ENCODE data around the gene MSMB. TPM values are rescaled to one million over a fixed set of nuclear protein-coding genes. Genes with fewer than 3 reads are reported as not detected.

MSMB gene
- total and polyA plus RNA-seq, 2 of the 8 experiments (the other 6 are each of a cell fraction or from before 2014, with no cell fraction given) = not detected

- no peak overlapping the region for H3K4ac ChIP-seq (replicated peaks; ENCODE audit: insufficient read length, low read depth, low read length)
- H4K5ac ChIP-seq (ENCODE audit: insufficient read length, low read depth, low read length) = no peak overlapping the region
- H4K8ac ChIP-seq (ENCODE audit: extremely low read depth, insufficient read depth, low read length) = no peak overlapping the region
- H3K14ac ChIP-seq (ENCODE audit: insufficient read length) = peak overlapping the region; percentile 42
- no peaks in the 10 kb centered on the region for H3K9me3 ChIP-seq (ENCODE audit: insufficient read depth in 2 of 2, low read depth in 1 of 2, low read length in 1 of 2)
- H3K23ac ChIP-seq (ENCODE audit: insufficient read length) = no peak overlapping the region
- no peak overlapping the region for H3K4me3 ChIP-seq (ENCODE audit: extremely low read depth in 1 of 4, insufficient read depth in 2 of 4, low read depth in 3 of 4, low read length in 4 of 4)
- POLR2A ChIA-PET (ENCODE audit: partially characterized antibody) = no interaction called here
- H3K27ac ChIP-seq (ENCODE audit: low read depth, low read length) = no peak overlapping the region
- DNase-seq (ENCODE audit: low read depth in 1 of 2, low spot score in 2 of 2) (no peak), FAIRE-seq (no peak)
- no peak overlapping the region for H2BK120ac ChIP-seq (replicated peaks; ENCODE audit: low read depth, low read length)
- no peak overlapping the region for H2BK12ac ChIP-seq (ENCODE audit: low read depth, low read length)
- H3K56ac ChIP-seq (replicated peaks; ENCODE audit: insufficient read length, low read depth, low read length) = no peak overlapping the region
- H2BK15ac ChIP-seq (ENCODE audit: low read length) = no peak overlapping the region
- 88% methylated on average over 9 of the region's 9 CpGs; no CpG with 5 or more reads in 1 of the 2 experiments for WGBS, 2 experiments (ENCODE audit: extremely low coverage in 1 of 2, insufficient coverage in 1 of 2, insufficient read length in 1 of 2, insufficient replicate concordance in 2 of 2, low coverage in 1 of 2, low lambda C conversion rate in 2 of 2, missing lambda C conversion rate in 1 of 2)
- H3K79me2 ChIP-seq (ENCODE audit: control insufficient read depth in 1 of 2, insufficient read depth in 2 of 2, low read length in 2 of 2) = no peaks in the 10 kb centered on the region
- CTCF ChIA-PET (ENCODE audit: partially characterized antibody) = no interaction called here
- no peak overlapping the region for H4K91ac ChIP-seq (replicated peaks; ENCODE audit: insufficient read length, low read length)
- H3K4me2 ChIP-seq (ENCODE audit: insufficient read depth in 1 of 2, low read depth in 2 of 2, low read length in 2 of 2) = no peak overlapping the region
- H2BK5ac ChIP-seq (ENCODE audit: low read depth, low read length) = peak overlapping the region; percentile 16; the same call in 1 of the 2 replicates
- no peaks in the 10 kb centered on the region for H3K79me1 ChIP-seq (ENCODE audit: low read depth, low read length)
- no peak overlapping the region for H3K9ac ChIP-seq (replicated peaks in 1 of 4; ENCODE audit: extremely low read depth in 1 of 4, low read depth in 3 of 4, low read length in 3 of 4)
- H4K20me1 ChIP-seq (replicated peaks in 1 of 2; ENCODE audit: control insufficient read depth in 1 of 2, insufficient read depth in 2 of 2, low read length in 2 of 2) = peaks cover 0 to 2% of the 10 kb centered on the region in 2 experiments
- no peak overlapping the region for H3K18ac ChIP-seq (ENCODE audit: extremely low read depth, low read length)
- H2BK20ac ChIP-seq (ENCODE audit: low read length) = no peak overlapping the region
- no peak overlapping the region for H2AFZ ChIP-seq (ENCODE audit: low read length)
- H3K4me1 ChIP-seq (replicated peaks in 1 of 4; ENCODE audit: control insufficient read depth in 3 of 4, insufficient read depth in 4 of 4, low read length in 3 of 4) = peaks cover 0 to 5% (median 2%) of the 10 kb centered on the region in 4 experiments; a peak in 3 of 7 replicates
- no peaks in the 10 kb centered on the region for H3K27me3 ChIP-seq (replicated peaks in 1 of 4; ENCODE audit: control insufficient read depth in 3 of 4, extremely low read depth in 1 of 4, insufficient read depth in 3 of 4, low read length in 3 of 4)
- peaks cover 9% of the 10 kb centered on the region; the same call in 1 of the 2 replicates for H3K23me2 ChIP-seq (ENCODE audit: low read depth, low read length)
- no peak overlapping the region for H2AK5ac ChIP-seq (ENCODE audit: low read depth, low read length)
- H3K36me3 ChIP-seq (ENCODE audit: control insufficient read depth in 2 of 4, insufficient read depth in 4 of 4, low read length in 3 of 4) = no peaks in the 10 kb centered on the region
- no peak for TF ChIP-seq ASH2L (IDR thresholded peaks at IDR 0.05; ENCODE audit: low read length)
- no peak for TF ChIP-seq SAP30 (IDR thresholded peaks at IDR 0.05; ENCODE audit: insufficient read depth, insufficient replicate concordance, low read length)
- TF ChIP-seq YY1 (IDR thresholded peaks at IDR 0.05; ENCODE audit: low read depth, low read length) = no peak
- no peak for TF ChIP-seq MAX (IDR thresholded peaks at IDR 0.05)
- no peak for TF ChIP-seq BACH1 (IDR thresholded peaks at IDR 0.05; ENCODE audit: low read length)
- TF ChIP-seq MAFK (IDR thresholded peaks at IDR 0.05; ENCODE audit: low read depth, low read length) = no peak
- no peak for TF ChIP-seq POU5F1 (IDR thresholded peaks at IDR 0.05; ENCODE audit: low read depth, low read length)
- TF ChIP-seq BRCA1 (IDR thresholded peaks at IDR 0.05; ENCODE audit: low read depth, low read length) = no peak
- no peak for TF ChIP-seq CEBPB (IDR thresholded peaks at IDR 0.05; ENCODE audit: low read depth, low read length)
- TF ChIP-seq GTF2F1 (IDR thresholded peaks at IDR 0.05; ENCODE audit: borderline replicate concordance, low read depth, low read length) = no peak
- TF ChIP-seq CHD1 (IDR thresholded peaks at IDR 0.05; ENCODE audit: low read depth, low read length) = no peak
- no peak for TF ChIP-seq CTBP2 (IDR thresholded peaks at IDR 0.05; ENCODE audit: borderline replicate concordance, insufficient read depth, insufficient read length, low read length)
- TF ChIP-seq GABPA (IDR thresholded peaks at IDR 0.05; ENCODE audit: borderline replicate concordance, insufficient read depth, low read length) = no peak
- TF ChIP-seq FOSL1 (IDR thresholded peaks at IDR 0.05; ENCODE audit: insufficient read depth, low read depth, low read length) = no peak
Measured at GRCh38 chr10:46091080-46091827, 45.2 kb upstream of the MSMB start.

All from H1 (cell line).